MG63 (cell line): Measurements from ENCODE around the gene UBE2G2. TPM values are rescaled to one million over a fixed set of nuclear protein-coding genes. Genes with fewer than 3 reads are reported as not detected.

Source experiments
- DNase-seq: peaks from one replicate; pipeline ENCODE4 v3.0.0-alpha.2; 2020
- H3K27me3 ChIP-seq: fragments of 250-450 bp; sonication (Bioruptor Pico); 2 replicates; pipeline ENCODE4 v1.5.1; 2020; ENCODE audit warnings: mild to moderate bottlenecking, moderate library complexity
- H3K36me3 ChIP-seq: fragments of 250-450 bp; sonication (Bioruptor Pico); 2 replicates; pipeline ENCODE4 v1.5.1; 2020; ENCODE audit warnings: mild to moderate bottlenecking, moderate library complexity
- H3K4me3 ChIP-seq: fragments of 250-450 bp; sonication (Bioruptor Pico); 2 replicates; pipeline ENCODE4 v1.5.1; 2020; ENCODE audit warnings: mild to moderate bottlenecking, moderate library complexity
- H3K9me3 ChIP-seq: fragments of 250-450 bp; sonication (Bioruptor Pico); 2 replicates; pipeline ENCODE4 v1.5.1; 2020; ENCODE audit warnings: mild to moderate bottlenecking, moderate library complexity
- total RNA-seq: library from RNA; depleted of rRNA; stranded (reverse); fragments of >200 nt; shearing (Covaris generic); gene quantifications from 2 replicates; pipeline ENCODE4 v1.2.3, GENCODE V29; 2014; ENCODE audit warnings: low replicate concordance

Gene UBE2G2
- total RNA-seq, 1 experiment from 2014 or later: 76.0 TPM

GRCh38 chr21:44820851-44821250, 19.2 kb upstream of the UBE2G2 start:
- Histone ChIP-seq H3K36me3 (peaks cover 7% of the 10 kb centered on the region), H3K27me3 (no peaks in the 10 kb centered on the region), H3K4me3 (no peak overlapping the region), H3K9me3 (peaks cover 35% of the 10 kb centered on the region)
- DNase-seq: no peak

- H3K27me3 ChIP-seq: no peaks in the 10 kb centered on the region
- DNase-seq: no peak
- peaks cover 9% of the 10 kb centered on the region for H3K36me3 ChIP-seq
- H3K9me3 ChIP-seq: peaks cover 35% of the 10 kb centered on the region
- no peak overlapping the region for H3K4me3 ChIP-seq
Observed at GRCh38 chr21:44819283-44820243, 17.9 kb upstream of the UBE2G2 start.

- H3K36me3 ChIP-seq: peaks cover 14% of the 10 kb centered on the region
- DNase-seq: no peak
- H3K4me3 ChIP-seq: peak overlapping the region; percentile 72
- no peaks in the 10 kb centered on the region for H3K27me3 ChIP-seq
- H3K9me3 ChIP-seq: peaks cover 33% of the 10 kb centered on the region
Observed at GRCh38 chr21:44818640-44819011, 17.0 kb upstream of the UBE2G2 start.

DNA sequence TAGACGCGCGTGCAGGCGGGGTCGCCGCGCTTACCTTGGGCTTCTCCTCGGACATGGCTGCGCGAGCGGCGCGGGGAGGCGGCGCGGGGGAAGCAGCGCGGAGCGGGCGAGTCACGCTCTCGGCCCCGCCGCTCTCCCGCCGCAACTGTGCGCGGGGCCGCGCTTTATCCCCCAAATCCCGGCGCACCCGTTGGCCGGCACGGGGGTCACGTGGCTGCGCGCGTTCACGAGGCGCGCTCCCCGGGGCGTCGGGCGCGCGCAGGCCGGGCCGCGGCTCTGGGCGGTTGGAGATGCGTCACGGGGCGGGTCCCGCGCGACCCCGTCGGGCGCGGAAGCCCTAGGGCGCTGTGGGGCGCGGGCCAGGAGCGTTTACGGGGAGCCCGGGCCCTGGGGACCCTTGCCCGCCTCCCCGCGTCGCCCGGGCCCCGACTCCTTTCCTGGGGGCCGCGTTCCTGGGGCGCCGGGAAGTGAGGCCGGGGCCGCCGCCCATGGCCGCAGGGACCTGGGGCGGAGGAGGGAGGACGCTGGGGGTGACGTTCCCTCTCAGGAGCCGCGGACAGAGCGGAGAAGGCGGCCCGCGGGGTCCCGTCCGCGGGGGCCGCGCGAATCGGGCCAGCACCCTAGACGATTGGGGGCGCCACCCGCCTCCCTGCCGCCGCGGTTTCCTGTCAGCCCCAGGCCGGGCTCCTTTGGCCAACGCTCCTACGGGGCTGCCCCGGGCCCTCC, 16.5 kb upstream of the UBE2G2 start, which contains the start of gene SUMO3:
Gene SUMO3 (minus strand): TSS at position 149 of the 726 bp plus-strand sequence. CDS start 94 bp downstream, at position 55.
- Histone ChIP-seq H3K4me3 (peak within 1 kb of the TSS; percentile 72), H3K9me3 (peaks cover 28% of the 10 kb centered on the region)
- peak; percentile 80 for DNase-seq

DNA sequence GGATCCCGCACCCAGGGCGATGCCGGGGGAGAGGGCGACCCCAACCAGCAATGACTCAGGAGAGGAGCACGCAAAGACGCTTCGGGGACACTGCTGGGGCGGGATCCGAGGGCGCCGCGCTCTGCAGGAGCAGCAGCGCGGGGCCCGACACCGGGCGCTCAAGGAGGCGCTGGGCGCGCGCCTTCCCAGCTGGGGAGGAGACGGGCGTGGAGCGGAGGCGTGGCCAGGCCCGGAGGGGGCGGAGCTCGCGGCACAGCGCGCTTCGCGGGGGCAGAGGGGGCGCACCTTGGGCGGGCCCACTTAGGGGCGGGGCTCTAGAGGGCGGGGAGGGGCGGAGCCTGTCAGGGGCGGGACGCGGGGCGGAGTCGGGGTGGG, 15.9 kb upstream of the UBE2G2 start:
- peak overlapping the region; percentile 72 for H3K4me3 ChIP-seq
- no peaks in the 10 kb centered on the region for H3K27me3 ChIP-seq
- DNase-seq: peak; percentile 85
- peaks cover 21% of the 10 kb centered on the region for H3K36me3 ChIP-seq
- peaks cover 22% of the 10 kb centered on the region for H3K9me3 ChIP-seq

More for the DNA sequence above, 16.5 kb upstream of the UBE2G2 start, which contains the start of gene SUMO3:
- Histone ChIP-seq H3K27me3 (no peaks in the 10 kb centered on the region), H3K36me3 (peaks cover 17% of the 10 kb centered on the region)

DNA sequence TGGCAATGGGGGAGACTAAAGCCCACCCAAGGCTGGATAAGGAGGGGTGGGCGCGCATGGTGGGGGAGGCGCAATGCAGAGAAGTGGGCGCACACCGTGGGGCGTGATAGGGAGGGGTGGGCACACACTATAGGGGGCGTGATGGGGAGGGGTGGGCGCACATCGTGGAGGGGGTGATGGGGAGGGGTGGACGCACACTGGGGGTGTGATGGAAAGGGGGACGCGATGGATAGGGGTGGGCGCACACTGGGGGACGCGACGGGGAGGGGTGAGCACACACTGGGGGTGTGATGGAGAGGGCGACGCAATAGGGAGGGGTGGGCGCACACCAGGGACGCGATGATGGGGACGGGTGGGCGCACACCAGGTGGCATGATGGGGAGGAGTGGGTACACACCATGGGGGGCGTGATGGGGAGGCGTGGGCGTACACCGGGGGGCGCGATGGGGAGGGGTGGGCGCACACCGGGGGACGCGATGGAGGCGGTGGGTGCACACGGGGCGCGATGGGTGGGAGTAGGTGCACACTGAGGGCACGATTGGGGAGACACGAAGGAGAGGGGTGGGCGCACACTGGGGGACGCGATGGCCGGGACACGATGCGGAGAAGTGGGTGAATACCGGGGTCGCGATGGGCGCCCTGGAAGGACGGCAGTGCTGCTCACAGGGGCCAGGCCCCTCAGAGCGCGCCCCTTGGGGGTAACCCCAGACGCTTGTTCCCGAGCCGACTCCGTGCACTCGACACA, 15.3 kb upstream of the UBE2G2 start:
- peak overlapping the region; percentile 72 for H3K4me3 ChIP-seq
- H3K27me3 ChIP-seq: no peaks in the 10 kb centered on the region
- H3K9me3 ChIP-seq: peaks cover 16% of the 10 kb centered on the region
- peaks cover 25% of the 10 kb centered on the region for H3K36me3 ChIP-seq
- DNase-seq: no peak

- no peak for DNase-seq
Observed at GRCh38 chr21:44815852-44816628, 14.4 kb upstream of the UBE2G2 start.

GRCh38 chr21:44815225-44815624, 13.6 kb upstream of the UBE2G2 start:
- Histone ChIP-seq H3K9me3 (peaks cover 9% of the 10 kb centered on the region), H3K27me3 (no peaks in the 10 kb centered on the region), H3K36me3 (peaks cover 38% of the 10 kb centered on the region), H3K4me3 (no peak overlapping the region)
- no peak for DNase-seq

More at GRCh38 chr21:44815852-44816628, 14.4 kb upstream of the UBE2G2 start:
- Histone ChIP-seq H3K27me3 (no peaks in the 10 kb centered on the region), H3K9me3 (peaks cover 11% of the 10 kb centered on the region), H3K4me3 (no peak overlapping the region), H3K36me3 (peaks cover 32% of the 10 kb centered on the region)

- peaks cover 45% of the 10 kb centered on the region for H3K36me3 ChIP-seq
Observed at GRCh38 chr21:44814498-44815023, 12.9 kb upstream of the UBE2G2 start.

DNA sequence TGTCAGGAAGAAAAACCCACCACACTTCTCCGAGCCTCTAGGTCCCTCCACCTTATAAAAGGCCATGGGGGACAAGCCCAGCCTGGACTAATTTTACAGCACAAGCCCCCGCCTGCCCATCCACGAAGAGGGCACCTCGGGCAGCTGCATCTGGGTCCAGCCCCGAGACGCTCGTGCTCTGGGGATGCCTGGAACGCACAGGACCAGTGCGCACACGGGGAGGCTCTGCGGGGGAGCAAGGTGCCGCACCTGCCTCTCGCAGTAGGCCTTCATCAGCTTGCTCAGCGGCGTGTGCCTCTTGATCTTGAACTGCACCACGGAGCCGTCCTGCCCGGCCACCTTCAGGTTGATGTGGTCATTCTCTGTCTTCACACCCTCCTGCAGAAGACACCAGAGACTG, 12.1 kb upstream of the UBE2G2 start:
- H3K27me3 ChIP-seq: no peaks in the 10 kb centered on the region
- H3K9me3 ChIP-seq: no peaks in the 10 kb centered on the region
- H3K36me3 ChIP-seq: peaks cover 52% of the 10 kb centered on the region
- DNase-seq: no peak
- no peak overlapping the region for H3K4me3 ChIP-seq

More at GRCh38 chr21:44814498-44815023, 12.9 kb upstream of the UBE2G2 start:
- Histone ChIP-seq H3K9me3 (peaks cover 6% of the 10 kb centered on the region), H3K27me3 (no peaks in the 10 kb centered on the region), H3K4me3 (no peak overlapping the region)
- no peak for DNase-seq

GRCh38 chr21:44813149-44813548, 11.5 kb upstream of the UBE2G2 start:
- Histone ChIP-seq H3K4me3 (no peak overlapping the region), H3K36me3 (peaks cover 57% of the 10 kb centered on the region), H3K27me3 (no peaks in the 10 kb centered on the region), H3K9me3 (no peaks in the 10 kb centered on the region)
- DNase-seq: no peak

- no peak for DNase-seq
- Histone ChIP-seq H3K36me3 (peaks cover 63% of the 10 kb centered on the region), H3K27me3 (no peaks in the 10 kb centered on the region), H3K9me3 (no peaks in the 10 kb centered on the region), H3K4me3 (no peak overlapping the region)
Observed at GRCh38 chr21:44812640-44813039, 11.0 kb upstream of the UBE2G2 start.

DNA sequence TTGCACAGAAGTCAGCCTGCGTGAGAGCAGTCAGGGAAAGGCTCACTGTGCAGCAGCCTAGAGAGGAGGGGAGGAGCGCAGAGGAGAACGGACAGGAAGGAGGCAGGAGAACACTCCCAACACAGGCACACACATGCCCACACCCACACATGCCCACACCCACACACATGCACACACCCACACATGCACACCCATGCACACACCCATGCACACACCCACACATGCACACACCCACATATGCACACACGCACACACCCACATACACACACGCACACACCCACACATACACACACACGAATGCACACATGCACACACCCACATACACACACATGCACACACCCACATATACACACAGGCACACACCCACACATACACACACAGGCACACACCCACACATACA, 9.2 kb upstream of the UBE2G2 start:
- H3K36me3 ChIP-seq: peaks cover 71% of the 10 kb centered on the region
- DNase-seq: no peak
- no peak overlapping the region for H3K4me3 ChIP-seq
- H3K27me3 ChIP-seq: no peaks in the 10 kb centered on the region
- no peaks in the 10 kb centered on the region for H3K9me3 ChIP-seq

- H3K27me3 ChIP-seq: no peaks in the 10 kb centered on the region
- H3K4me3 ChIP-seq: no peak overlapping the region
- no peaks in the 10 kb centered on the region for H3K9me3 ChIP-seq
- peaks cover 84% of the 10 kb centered on the region for H3K36me3 ChIP-seq
- DNase-seq: no peak
Observed at GRCh38 chr21:44805859-44806258, 4.2 kb upstream of the UBE2G2 start.

DNA sequence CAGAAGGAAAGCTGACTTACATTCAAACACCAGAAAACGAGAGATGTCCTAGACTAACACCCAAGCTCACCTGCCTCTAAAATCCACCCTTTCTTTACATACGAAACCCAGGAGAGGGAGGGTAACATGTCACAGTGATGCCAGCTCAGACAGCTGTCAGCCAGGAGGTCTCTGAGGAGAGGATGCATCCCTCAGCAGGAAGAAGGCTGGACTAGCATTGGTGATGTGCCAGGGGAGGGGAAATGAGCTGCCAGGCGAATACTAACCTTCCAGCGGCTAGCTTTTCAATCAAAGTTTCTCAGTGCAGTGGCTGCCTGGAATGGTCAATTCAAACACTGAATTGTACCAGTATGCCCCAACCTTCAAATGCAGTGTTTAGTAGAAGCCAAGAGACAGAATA, 3.6 kb upstream of the UBE2G2 start:
- no peak overlapping the region for H3K4me3 ChIP-seq
- DNase-seq: no peak
- H3K9me3 ChIP-seq: no peaks in the 10 kb centered on the region
- H3K36me3 ChIP-seq: peaks cover 86% of the 10 kb centered on the region
- H3K27me3 ChIP-seq: no peaks in the 10 kb centered on the region

DNA sequence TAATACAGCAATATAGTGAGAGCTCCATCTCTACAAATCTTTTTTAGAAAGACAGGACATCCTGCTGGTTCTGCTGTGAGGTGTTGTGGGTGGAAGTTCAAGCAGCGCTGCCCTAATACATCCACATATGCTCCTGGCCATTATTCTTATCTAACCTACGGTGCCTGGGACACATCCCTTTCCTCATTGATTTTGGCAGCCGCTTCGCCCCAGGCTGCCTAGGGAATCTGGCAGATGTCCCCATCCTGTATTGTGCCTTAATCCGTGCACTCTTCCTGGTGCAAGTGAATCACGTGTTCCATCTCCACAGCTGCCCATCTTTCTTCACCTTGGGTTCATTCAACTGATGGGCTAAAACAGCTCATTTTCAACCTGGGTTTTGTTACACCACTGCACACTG, 3.1 kb upstream of the UBE2G2 start:
- Histone ChIP-seq H3K27me3 (no peaks in the 10 kb centered on the region), H3K36me3 (peaks cover 86% of the 10 kb centered on the region), H3K9me3 (no peaks in the 10 kb centered on the region), H3K4me3 (no peak overlapping the region)
- no peak for DNase-seq
